ENCODE results near the gene EPHA8.

The EPHA8 gene

DNA sequence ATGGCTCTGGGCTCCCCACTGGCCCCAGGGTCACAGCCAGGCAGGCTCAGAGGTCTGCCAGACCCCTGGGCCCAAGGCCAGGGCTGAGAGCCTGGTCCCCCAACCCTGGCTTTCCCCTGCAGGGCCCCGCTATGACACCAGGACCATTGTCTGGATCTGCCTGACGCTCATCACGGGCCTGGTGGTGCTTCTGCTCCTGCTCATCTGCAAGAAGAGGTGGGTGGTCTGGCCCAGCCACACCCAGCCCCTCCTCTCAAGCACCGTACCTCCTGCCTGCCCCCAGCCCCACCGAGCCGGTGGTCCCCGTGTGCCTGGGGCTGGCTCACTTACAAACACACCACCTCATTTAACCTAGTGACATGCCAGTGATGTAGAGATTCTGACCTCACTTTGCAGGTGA, 31.8 kb downstream of the EPHA8 start:
- DNase-seq, result no peak

DNA sequence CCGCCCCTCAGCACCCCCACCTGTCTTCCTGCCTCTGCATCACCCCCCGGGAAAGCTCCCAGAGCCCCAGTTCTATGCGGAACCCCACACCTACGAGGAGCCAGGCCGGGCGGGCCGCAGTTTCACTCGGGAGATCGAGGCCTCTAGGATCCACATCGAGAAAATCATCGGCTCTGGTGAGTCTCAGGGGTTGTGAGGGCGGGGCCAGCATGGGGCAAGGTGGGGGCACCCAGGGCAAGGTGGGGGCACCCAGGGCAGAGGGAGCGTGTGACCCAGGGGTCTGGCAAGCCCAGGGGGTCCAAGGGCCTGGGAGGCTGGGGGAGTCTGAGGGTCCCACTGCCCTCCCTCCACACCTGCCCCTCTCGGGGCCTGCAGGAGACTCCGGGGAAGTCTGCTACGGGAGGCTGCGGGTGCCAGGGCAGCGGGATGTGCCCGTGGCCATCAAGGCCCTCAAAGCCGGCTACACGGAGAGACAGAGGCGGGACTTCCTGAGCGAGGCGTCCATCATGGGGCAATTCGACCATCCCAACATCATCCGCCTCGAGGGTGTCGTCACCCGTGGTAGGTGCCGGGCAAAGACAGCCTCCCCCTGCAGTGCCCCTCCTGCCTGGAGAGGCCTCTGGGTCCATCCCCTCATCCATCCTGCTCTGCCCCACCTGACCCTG, 34.1 kb downstream of the EPHA8 start:
- DNase-seq, result no peak

DNA sequence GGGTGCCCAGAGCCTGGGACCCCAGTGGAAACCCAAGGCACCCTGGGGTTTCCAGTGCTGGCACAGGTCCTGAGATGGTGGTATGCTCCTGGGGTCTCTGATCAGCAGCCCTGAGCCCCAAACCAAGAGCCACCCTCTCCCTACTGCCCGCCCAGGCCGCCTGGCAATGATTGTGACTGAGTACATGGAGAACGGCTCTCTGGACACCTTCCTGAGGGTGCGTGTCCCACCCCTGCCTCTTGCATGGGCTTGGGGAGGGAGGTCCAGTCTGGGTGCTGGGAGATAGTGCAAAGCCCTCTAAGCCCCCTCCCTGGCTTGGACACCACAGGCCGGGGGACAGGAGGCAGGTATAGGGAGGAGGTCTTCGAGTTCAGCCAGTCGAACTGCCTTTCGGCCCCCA, 34.7 kb downstream of the EPHA8 start:
- no peak for DNase-seq

DNA sequence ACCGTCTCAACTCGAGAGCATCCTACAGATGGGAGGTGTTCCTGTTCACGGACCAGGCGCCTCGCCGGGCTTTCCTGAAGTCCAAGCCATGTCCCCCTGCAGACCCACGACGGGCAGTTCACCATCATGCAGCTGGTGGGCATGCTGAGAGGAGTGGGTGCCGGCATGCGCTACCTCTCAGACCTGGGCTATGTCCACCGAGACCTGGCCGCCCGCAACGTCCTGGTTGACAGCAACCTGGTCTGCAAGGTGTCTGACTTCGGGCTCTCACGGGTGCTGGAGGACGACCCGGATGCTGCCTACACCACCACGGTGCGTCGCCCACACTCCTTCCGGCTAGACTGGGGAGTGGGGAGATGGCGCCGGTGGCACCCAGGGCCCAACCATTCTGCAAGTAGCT, 35.4 kb downstream of the EPHA8 start:
- DNase-seq, result no peak

DNA sequence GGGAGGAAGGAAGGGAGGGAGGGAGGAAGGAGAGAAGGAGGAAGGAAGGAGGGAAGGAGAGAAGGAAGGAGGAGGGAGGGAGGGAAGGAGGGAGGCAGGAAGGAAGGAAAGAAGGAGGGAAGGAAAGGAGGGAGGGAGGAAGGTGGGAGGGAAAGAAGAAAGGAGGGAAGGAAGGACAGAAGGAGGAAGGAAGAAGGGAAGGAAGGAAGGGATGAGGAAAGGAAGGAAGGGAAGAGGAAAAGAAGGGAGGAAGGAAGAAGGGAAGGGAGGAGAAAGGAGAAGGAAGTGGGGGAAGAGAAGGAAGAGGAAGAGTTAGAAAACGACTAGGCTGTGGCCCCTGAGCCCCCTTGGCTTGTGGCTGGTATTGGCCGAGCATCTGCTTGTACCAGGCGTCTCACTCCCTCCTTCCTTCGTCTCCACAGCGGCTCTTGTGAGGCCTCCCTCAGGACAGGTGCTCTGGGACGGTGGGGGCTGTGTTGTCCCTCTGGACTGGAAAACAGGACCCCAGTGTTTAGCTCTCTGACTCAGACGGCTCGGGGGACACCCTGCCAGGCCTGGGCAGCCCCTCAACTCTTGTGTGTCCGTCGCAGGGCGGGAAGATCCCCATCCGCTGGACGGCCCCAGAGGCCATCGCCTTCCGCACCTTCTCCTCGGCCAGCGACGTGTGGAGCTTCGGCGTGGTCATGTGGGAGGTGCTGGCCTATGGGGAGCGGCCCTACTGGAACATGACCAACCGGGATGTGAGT, 37.0 kb downstream of the EPHA8 start:
- DNase-seq, result no peak

DNA sequence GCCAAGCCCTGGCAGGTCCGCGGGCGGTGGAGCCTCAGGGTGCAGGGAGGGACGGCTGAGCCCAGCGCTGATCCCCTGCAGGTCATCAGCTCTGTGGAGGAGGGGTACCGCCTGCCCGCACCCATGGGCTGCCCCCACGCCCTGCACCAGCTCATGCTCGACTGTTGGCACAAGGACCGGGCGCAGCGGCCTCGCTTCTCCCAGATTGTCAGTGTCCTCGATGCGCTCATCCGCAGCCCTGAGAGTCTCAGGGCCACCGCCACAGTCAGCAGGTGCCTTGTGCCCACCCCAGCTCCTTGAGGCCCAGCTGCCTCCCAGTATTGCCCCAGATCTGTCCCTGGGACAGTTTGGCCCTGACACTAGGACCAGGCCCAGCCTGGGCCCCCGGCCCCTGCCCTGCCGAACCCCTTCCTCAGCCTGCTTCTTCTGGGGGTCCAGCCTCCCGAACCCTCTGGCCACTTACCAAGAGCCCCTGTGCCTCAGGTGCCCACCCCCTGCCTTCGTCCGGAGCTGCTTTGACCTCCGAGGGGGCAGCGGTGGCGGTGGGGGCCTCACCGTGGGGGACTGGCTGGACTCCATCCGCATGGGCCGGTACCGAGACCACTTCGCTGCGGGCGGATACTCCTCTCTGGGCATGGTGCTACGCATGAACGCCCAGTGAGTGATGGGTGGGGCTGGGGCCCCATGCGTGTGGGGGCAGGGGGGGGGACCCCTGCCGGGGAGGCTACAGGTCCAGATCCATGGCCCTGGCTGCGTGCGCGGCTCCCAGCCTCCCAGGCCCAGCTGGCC, 37.7 kb downstream of the EPHA8 start:
- DNase-seq, result no peak

DNA sequence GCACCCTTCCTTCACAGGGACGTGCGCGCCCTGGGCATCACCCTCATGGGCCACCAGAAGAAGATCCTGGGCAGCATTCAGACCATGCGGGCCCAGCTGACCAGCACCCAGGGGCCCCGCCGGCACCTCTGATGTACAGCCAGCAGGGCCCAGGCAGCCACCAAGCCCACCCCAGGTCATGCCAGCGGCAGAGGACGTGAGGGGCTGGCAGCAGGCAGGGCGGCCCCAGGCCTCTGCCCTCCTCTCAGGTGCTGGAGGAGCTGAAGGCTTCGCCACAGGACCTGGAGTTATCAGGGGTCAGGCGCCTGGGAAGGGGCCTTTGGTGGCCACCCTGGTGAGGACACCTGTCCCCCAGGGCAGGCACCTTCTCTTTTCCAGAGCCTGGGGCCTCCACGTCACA, 38.3 kb downstream of the EPHA8 start:
- DNase-seq, result no peak

DNA sequence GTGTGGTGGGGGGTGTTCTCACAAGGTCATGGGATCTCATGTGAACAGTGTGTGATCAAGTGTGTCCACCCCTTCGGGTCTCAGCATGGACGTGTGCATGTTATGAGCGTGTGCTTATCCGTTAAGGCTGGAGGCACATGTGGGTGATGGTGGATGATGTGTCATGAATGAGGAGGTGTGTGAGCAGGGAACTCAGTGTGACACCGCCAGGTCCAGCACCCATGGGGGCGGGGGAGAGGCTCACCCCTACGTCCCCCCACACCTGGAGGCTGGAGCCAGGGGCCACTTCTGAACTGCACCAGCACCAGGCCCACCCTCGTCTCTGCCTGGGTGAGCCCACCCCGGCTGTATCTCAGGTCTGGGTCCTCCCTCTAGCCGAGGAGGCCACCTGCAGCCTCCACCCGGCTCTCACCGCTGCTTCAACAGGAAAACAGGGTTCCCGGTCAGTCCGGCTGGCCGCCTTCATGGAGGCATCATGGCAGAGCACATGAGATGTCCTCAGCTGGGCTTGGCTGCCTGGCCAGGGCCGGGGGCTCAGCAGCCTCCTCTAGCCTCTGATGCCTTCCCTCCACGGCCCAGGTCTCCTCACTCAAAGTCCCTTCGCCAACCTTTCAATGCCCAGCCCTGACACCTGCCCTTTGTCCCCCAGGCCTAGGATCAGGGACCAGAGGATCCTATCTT, 38.9 kb downstream of the EPHA8 start:
- no peak for DNase-seq

DNA sequence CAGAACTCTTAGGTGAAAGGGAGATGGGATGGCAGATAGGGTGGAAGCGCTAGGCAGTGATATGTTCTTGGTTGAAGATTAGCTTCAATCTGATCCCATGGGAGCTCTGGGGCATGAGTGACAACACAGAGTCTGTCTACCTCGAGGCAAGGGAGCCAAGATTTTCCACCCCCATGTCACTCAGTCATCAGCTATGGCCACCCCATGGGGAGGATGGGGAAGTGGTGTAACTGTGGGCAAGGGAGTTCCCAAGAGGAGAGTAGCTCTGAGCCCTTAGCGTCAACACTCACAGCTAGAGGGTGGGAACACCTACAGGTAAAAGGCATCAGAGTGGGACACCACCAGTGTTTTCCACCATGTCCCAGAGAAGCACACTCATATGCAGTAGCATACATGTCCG, 42.9 kb downstream of the EPHA8 start:
- no peak for DNase-seq

DNA sequence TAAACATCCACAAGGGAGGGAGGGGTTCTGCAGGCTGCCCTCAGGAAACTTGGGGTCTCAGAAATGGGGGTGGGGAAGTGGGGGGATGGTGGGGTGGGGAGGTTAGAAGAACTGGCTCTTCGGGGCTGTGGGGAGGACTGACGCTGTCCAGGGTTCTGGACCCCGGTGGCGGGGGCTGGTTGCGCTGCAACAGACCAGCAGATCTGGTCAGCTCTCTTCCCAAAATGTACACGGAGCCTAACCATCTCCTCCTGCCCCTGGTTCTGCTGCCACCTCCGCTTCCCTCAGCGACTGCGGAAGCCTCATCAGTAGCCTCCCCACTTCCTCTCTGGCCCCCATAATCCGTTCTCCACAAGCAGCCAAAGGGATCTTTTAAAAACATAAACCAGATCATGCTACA, 43.9 kb downstream of the EPHA8 start:
- no peak for DNase-seq

DNA sequence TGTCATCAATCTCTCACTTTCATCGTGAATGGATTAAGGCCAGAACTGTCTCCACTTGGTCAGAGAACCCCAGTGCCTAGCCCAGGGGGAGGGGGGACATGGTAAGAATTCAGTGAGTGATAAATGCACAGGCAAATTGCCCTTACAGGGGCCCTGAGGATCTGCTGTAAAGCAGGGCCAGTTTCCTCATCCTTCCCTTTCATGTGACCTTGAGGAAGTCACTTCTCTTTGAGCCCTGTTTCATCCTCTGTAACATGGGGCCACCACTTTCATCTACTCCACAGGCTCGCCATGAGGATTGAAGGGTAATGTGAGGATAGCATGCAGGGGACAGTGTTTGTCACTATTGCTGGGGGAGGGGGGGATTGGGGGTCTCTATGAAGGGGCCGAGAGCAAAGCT, 45.1 kb downstream of the EPHA8 start:
- DNase-seq, result no peak

DNA sequence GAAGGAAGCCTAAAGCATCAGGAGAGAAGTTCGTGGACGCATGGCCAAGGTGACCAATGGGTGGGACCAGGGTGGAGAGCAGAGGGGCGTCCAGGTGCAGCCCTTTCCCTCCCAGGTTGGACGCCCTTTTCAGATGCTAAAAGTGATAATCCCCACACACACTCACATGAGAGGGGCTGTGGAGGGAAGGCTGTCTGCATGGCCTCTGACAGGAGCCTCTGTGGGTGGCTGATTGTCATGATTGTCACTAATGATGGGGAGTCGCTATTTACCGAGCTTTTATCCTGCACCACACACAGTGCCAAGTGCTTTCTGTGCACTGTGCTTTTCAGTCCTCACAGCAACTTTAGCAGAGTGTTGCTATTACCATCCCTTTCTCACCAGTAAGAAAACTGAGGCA, 46.0 kb downstream of the EPHA8 start:
- no peak for DNase-seq

DNA sequence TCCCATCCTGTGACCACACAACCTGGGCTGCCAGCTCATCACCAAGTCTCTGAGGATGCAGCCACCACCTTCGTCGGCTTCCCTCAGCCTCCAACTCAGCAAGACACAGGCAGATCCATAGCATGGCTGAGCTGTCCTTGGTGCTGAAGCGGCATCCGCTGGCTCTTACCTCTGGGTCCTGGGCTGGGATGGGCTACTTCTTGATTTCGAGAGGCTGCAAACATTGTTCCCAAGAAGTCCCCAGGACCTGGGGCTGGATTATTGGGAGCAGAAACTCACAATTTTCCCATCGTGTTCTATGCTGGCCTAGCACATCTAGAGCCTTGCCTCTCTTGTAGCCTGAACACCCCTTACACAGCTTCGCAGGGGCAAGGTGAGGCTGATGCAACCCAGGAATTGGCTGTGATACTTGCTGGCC, 48.2 kb downstream of the EPHA8 start:
- peak; percentile 85 for DNase-seq

DNA sequence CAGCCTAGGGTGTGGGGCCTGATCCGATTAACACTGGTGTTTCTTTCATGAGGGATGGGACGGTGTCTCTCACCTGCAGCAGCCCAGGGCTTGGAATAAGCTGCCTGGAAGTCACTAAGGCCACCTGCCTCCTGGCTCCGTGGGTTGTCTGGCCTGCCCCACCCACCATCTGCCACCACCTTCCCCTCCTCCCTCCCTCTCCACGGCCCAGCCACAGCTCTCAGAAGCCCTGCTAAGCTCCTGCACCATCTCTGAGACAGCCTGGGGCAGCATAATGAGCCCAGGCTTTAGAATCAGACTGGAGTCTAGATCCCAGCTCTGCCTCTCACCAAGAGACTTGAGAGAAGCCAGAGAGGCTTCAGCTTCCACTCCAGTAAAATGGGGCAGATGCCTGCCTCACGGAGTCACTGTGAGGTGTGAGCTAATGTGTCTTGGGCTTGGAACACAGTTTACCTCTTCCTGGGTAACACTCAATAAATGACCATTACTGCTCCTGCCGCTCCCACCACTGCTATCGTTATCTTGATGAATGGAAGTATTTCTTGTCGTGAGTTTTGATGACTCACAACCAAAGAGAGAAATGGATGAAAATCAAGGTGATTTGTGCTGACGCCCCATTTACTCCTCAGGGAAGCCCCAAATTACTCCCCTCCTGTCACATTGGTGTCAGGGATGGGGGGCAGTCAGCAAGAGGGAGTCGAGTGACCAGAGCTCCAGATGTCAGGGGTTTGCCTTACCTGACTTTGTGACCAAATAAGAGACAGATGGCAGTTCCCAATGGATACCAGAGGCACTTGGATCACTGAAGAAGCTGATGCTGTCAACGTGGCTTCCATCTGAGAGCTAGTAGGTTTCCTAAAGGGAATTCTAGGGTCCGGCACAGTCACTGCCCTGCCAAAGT, 49.6 kb downstream of the EPHA8 start:
- DNase-seq, result peak; percentile 32

DNA sequence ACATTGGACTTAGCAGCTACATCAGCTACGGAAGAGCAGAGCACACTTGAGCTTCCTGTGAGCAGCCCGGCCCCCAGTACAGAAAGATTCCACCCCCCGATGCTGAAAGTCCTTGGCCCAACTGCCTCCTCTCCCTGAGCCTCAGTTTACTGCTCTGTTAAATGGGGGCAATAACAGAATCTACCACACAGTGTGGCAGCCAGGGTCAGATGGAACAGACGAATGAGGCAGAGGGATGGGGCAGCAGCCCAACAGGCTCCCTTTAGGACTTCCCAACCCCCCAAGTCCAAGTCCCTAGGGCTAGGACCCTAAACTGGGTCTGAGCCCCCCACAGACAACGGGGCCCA, 50.3 kb downstream of the EPHA8 start:
- no peak for DNase-seq

DNA sequence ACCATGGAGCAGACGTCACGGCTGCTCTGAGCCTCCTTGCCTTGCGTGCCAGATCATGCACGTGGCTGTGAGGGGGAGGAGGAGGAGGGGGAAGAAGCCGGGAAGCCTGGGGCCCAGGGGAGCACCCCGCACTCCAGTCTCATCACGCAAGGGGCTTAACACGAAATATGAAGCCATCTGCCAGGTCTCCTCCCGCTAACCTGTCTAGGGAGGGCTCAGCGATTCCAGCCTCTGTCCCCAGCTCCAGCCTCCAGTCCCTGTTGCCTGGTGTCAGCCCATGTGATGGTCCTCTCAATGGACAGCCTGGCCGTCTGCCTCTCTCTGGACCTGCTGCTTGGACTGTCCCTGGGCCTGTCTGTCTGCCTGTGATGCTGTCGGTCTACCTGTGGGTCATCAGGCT, 50.7 kb downstream of the EPHA8 start:
- peak; percentile 33 for DNase-seq

DNA sequence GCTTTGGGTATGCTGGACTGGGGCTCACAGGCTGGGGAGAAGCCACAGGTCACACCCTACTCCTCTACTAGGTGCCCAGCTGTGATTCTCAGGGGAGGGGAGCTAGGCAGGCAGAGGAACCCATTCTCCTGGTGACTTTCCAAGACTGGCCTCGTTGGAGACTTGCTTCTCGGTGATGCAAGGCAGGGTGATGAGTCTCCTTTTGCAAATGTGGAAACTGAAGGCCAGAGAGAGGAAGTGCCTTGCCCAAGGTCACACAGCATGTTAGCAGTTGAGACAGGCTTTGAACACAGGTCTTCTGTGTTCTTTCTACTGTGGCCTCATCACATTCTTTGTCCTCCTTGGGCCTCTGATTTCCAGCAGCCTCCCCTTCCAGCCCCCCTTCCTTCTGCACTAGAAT, 52.6 kb downstream of the EPHA8 start:
- no peak for DNase-seq

DNA sequence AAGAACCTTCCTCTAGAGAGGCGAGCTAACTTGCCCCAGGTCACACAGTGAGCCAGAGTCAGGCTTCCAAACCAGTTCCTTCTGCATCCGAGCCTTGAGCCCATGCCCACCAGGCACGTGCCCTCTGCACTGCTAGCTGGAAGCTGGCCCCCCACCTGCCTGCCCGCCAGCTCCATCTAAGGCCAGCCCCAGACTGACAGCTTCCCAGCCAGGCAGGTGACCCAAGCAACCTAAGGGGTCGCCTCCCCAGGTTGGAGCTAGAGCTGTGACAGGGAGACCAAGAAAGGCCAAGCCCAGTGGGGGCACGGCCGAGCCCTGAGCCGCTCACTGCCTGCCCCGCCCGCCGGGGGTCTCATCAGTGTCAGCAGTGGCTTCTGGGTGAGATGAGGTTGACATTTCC, 53.3 kb downstream of the EPHA8 start:
- DNase-seq, result no peak

DNA sequence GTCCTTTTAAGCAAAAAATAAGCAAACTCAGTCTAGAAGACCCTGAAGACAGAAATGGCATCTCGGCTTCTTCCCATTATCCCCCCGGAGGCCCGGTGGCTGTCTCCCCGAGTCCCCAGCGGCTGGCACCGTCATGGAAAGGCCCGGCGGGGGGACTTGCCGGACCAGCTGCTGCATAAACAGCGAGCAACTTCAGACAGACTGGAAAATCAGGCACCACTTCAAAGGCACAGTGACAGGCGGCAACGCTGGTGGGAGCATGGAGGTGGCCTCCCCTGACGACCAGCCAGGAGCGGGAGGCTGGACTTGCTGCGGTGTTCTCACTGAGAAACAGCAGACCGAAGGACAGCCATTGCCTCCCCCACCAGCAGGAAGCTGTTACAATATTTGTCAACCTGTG, 54.8 kb downstream of the EPHA8 start:
- peak; percentile 55 for DNase-seq

DNA sequence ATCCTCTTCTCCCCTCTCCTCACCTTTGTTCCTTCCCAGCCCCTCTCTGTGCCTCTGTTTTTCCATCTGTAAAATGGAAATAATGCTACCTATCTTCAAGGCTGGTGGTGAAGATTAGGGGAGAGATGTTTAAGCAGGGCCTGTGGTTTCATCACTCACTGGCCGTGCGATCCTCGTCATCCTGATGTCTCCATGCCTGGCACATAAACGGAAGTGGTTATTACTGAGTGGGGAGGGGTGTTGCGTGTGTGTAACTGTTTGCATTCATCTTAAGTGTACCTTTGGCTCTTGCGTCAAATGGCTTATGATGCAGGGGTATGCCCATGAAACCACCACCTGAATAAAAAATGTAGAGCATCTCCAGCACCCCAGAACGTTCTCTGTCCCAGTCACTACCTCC, 56.0 kb downstream of the EPHA8 start:
- DNase-seq, result no peak

DNA sequence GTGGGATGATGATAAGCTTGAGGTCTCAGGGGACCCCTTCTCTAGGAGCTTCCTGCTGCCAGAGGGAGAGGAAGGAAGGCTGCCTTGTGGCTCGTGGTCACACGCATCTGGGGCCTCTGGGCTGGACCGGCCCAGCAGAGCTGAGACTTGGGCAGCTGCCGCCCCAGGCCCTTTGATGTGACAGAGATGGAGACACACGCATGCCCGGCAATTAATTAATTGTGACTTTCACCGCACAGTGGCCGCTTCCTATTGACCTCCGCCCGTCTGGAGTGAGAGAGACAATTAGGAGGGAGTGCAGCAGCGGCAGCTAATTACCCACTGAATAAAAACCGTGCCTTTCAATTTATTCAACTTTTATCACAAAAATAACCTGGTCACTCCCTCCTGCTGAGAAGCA, 56.5 kb downstream of the EPHA8 start:
- DNase-seq, result peak; percentile 68

DNA sequence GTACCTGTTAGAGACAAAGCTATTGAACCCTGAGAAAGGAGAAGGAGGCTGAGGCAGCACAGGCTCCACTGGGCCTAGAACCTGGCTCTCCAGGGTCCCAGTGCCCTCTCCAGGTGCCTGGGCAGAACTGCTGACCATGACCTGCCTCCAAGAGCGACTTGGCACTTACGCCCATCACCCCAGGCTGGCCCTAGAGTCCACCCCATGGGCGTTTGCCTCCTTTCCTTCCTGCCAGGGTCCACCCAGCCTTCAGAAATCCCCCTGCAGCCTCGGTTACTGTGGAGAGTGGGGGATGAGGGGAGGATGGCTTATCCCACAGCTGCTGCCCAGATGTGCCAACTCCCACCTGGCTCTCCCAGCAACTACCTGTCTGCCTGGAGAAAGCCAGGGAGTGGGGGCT, 58.5 kb downstream of the EPHA8 start:
- DNase-seq, result no peak

Measured in eye (tissue), 1 donor.